OCI-LY1 (cell line): ENCODE measurements around the gene PTCH1.

Experiments
- H2AFZ ChIP-seq: fragments of 200-600 bp; sonication (generic), shearing (Covaris generic); 2 replicates; pipeline ENCODE4 v1.6.0; 2014; ENCODE audit warnings: antibody characterized with exemption, mild to moderate bottlenecking, low read length
- H3F3A ChIP-seq: fragments of 200-600 bp; sonication (generic), shearing (Covaris generic); 2 replicates; pipeline ENCODE4 v1.6.0; 2014; ENCODE audit warnings: mild to moderate bottlenecking, antibody characterized with exemption, low read length, moderate library complexity; ENCODE audit not compliant: insufficient read depth
- H3K27ac ChIP-seq: fragments of 200-600 bp; sonication (generic); 2 replicates; pipeline ENCODE4 v1.5.1; 2014; ENCODE audit warnings: low read length, mixed run types, mild to moderate bottlenecking, low read depth; ENCODE audit not compliant: poor library complexity, severe bottlenecking
- H3K27me3 ChIP-seq: fragments of 200-600 bp; sonication (generic); 2 replicates; pipeline ENCODE4 v1.6.0; 2014; ENCODE audit warnings: antibody characterized with exemption, mild to moderate bottlenecking, low read length, moderate library complexity; ENCODE audit not compliant: insufficient read depth
- H3K36me3 ChIP-seq: fragments of 200-600 bp; sonication (generic); 2 replicates; pipeline ENCODE4 v1.6.1; 2014; ENCODE audit warnings: mild to moderate bottlenecking, antibody characterized with exemption, low read length, moderate library complexity, mixed read lengths; ENCODE audit not compliant: insufficient read depth
- H3K4me1 ChIP-seq: fragments of 200-600 bp; sonication (generic); 2 replicates; pipeline ENCODE4 v1.5.1; 2014; ENCODE audit warnings: mild to moderate bottlenecking, low read length, moderate library complexity; ENCODE audit not compliant: insufficient read depth, severe bottlenecking
- H3K4me2 ChIP-seq: fragments of 200-600 bp; sonication (generic), shearing (Covaris generic); 2 replicates; pipeline ENCODE4 v1.6.1; 2014; ENCODE audit warnings: low read length
- H3K4me3 ChIP-seq: fragments of 200-600 bp; sonication (generic); 2 replicates; pipeline ENCODE4 v1.5.1; 2014; ENCODE audit warnings: low read length, low read depth, mild to moderate bottlenecking, mixed read lengths; ENCODE audit not compliant: poor library complexity, severe bottlenecking
- H3K79me2 ChIP-seq: fragments of 200-600 bp; shearing (Covaris generic); 2 replicates; pipeline ENCODE4 v1.6.1; 2016; ENCODE audit warnings: mixed run types, low read length, mixed read lengths; ENCODE audit not compliant: insufficient read depth
- H3K9ac ChIP-seq: fragments of 200-600 bp; sonication (generic), shearing (Covaris generic); 2 replicates; pipeline ENCODE4 v1.6.1; 2014; ENCODE audit warnings: mild to moderate bottlenecking, low read length, mixed read lengths
- H3K9me2 ChIP-seq: fragments of 200-600 bp; sonication (generic), shearing (Covaris generic); 2 replicates; pipeline ENCODE4 v1.6.1; 2014; ENCODE audit warnings: low read depth, mild to moderate bottlenecking, low read length, mixed read lengths
- H3K9me3 ChIP-seq: fragments of 200-600 bp; shearing (Covaris generic); 2 replicates; pipeline ENCODE4 v1.6.1; 2014; ENCODE audit warnings: low read length, mixed read lengths
- H4K20me1 ChIP-seq: fragments of 200-600 bp; sonication (generic), shearing (Covaris generic); 2 replicates; pipeline ENCODE4 v1.6.0; 2016; ENCODE audit warnings: mild to moderate bottlenecking, low read length; ENCODE audit not compliant: insufficient read depth
- EZH2 ChIP-seq: fragments of 200-600 bp; sonication (generic), shearing (Covaris generic); IDR thresholded peaks from 2 replicates; pipeline ENCODE4 v1.8.0; 2017; ENCODE audit warnings: borderline replicate concordance, mixed run types, mild to moderate bottlenecking, antibody characterized with exemption, low read length, moderate library complexity, mixed read lengths
- TF ChIP-seq, protein P1 (sequence below): fragments of 200-600 bp; sonication (generic), shearing (Covaris generic); IDR thresholded peaks from 2 replicates; pipeline ENCODE4 v1.5.1; 2017; ENCODE audit warnings: mild to moderate bottlenecking, antibody characterized with exemption, low read length, moderate library complexity, mixed read lengths

PTCH1 gene

DNA sequence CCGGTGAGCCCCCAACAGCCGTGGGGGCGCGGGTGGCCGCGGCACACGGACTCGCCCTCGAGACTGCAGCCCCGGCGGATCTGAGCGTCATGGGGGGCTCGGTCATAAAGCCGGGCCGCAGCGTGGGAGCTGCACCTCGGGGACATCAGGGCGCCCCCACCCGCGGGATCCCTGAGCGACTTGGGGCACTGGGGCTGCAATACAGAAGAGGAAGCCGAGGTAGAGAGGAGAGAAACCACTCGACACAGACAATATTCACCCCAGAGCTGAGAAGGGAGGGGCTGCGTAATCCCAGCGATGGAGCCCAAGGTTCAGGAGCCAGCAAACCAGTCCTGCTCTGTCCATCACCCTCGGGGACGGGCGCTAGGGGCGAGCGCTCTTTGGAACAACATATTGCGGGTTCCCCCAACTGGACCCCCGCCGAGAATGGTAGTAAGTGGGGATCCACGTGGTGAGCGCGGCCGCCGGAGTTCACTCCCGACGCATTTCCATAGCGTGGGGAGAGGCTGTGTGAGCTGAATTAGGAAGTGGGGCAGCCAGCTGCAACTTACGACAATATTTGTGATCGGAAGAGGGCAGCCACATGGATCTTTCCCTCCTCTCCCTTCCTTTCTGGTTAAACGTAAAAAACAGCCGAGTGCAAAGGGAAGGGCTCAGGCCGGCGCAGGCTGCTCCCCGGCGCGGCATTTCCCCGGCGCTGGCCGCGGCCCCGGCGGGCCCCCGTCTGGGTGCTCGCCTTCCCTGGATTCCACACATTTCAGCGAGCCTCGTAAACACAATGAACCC, 9.9 kb downstream of the PTCH1 start:
- H3K4me1 ChIP-seq, result peaks cover 49% of the 10 kb centered on the region
- no peaks in the 10 kb centered on the region for H3K9me3 ChIP-seq
- peak overlapping the region; percentile 96 for H3K9ac ChIP-seq
- peak overlapping the region; percentile 91 for H3K4me3 ChIP-seq
- H2AFZ ChIP-seq, result no peak overlapping the region
- H3K9me2 ChIP-seq, result no peaks in the 10 kb centered on the region
- no peaks in the 10 kb centered on the region for H3F3A ChIP-seq
- peaks cover 35% of the 10 kb centered on the region for H3K79me2 ChIP-seq
- TF ChIP-seq, protein P1, sequence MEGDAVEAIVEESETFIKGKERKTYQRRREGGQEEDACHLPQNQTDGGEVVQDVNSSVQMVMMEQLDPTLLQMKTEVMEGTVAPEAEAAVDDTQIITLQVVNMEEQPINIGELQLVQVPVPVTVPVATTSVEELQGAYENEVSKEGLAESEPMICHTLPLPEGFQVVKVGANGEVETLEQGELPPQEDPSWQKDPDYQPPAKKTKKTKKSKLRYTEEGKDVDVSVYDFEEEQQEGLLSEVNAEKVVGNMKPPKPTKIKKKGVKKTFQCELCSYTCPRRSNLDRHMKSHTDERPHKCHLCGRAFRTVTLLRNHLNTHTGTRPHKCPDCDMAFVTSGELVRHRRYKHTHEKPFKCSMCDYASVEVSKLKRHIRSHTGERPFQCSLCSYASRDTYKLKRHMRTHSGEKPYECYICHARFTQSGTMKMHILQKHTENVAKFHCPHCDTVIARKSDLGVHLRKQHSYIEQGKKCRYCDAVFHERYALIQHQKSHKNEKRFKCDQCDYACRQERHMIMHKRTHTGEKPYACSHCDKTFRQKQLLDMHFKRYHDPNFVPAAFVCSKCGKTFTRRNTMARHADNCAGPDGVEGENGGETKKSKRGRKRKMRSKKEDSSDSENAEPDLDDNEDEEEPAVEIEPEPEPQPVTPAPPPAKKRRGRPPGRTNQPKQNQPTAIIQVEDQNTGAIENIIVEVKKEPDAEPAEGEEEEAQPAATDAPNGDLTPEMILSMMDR, result no peak
- no peak for TF ChIP-seq EZH2
- peak overlapping the region; percentile 79 for H3K4me2 ChIP-seq
- H3K36me3 ChIP-seq, result peaks cover 19% of the 10 kb centered on the region; the same call in 1 of the 2 replicates
- peak overlapping the region; percentile 94 for H3K27ac ChIP-seq
- no peaks in the 10 kb centered on the region for H3K27me3 ChIP-seq
- no peaks in the 10 kb centered on the region for H4K20me1 ChIP-seq

DNA sequence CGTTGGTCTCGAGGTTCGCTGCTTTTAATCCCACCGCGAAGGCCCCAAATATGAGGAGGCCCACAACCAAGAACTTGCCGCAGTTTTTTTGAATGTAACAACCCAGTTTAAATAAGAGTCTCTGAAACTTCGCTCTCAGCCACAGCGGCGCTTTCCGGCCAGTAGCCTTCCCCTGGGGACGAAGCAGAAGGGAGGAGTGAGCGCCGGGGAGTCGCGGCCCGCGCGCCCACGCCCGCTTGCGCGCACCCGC, 10.4 kb downstream of the PTCH1 start:
- TF ChIP-seq EZH2, result no peak
- TF ChIP-seq, protein P1, result no peak
- Histone ChIP-seq H3K9me2 (no peaks in the 10 kb centered on the region), H2AFZ (no peak overlapping the region), H3F3A (no peaks in the 10 kb centered on the region), H3K4me2 (peak overlapping the region; percentile 79), H3K9ac (peak overlapping the region; percentile 96), H4K20me1 (no peaks in the 10 kb centered on the region), H3K4me1 (peaks cover 49% of the 10 kb centered on the region), H3K9me3 (no peaks in the 10 kb centered on the region), H3K27ac (peak overlapping the region; percentile 94), H3K27me3 (no peaks in the 10 kb centered on the region), H3K4me3 (peak overlapping the region; percentile 91), H3K36me3 (peaks cover 22% of the 10 kb centered on the region; the same call in 1 of the 2 replicates), H3K79me2 (peaks cover 40% of the 10 kb centered on the region)

DNA sequence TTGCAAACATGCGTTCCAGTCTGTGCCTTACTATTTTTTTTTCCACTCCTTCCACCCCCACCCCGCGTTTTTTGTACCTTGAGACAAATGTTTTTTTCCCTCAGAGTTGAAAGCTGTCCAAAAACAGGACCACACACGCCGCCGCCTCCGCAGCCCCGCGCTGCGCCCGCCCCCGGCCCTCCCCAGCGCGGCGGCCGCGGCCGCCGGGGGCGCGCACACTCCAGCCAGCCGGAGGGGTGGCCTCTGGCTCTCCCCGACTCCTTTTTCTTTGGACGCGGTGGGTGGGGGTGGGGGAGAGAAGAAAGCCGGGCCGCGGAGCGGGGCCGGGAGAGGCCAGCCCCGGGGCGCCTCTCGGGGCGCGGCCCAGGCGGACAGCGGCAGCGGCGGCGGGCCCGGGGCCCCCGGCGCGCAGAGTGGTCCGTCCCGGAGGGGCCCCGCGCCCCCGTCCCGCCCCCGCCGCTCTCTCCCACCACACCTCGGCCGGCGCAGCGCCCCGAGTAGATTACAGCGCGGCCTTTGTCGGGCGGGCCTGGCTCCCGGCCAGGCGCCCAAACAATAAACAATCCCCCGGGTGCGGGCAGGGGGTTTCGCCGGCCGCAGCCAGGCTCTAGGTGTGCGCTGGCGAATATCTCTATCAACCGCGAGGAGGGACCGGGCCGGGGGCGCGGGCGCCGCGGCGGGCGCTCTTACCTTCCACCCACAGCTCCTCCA, 10.9 kb downstream of the PTCH1 start:
- no peaks in the 10 kb centered on the region for H3F3A ChIP-seq
- no peak overlapping the region for H2AFZ ChIP-seq
- H4K20me1 ChIP-seq, result no peaks in the 10 kb centered on the region
- peaks cover 22% of the 10 kb centered on the region; the same call in 1 of the 2 replicates for H3K36me3 ChIP-seq
- H3K9ac ChIP-seq, result peak overlapping the region; percentile 96
- peaks cover 45% of the 10 kb centered on the region for H3K79me2 ChIP-seq
- H3K9me3 ChIP-seq, result no peaks in the 10 kb centered on the region
- H3K27ac ChIP-seq, result peak overlapping the region; percentile 94
- peak overlapping the region; percentile 91 for H3K4me3 ChIP-seq
- peak overlapping the region; percentile 89 for H3K4me2 ChIP-seq
- no peaks in the 10 kb centered on the region for H3K9me2 ChIP-seq
- peaks cover 52% of the 10 kb centered on the region for H3K4me1 ChIP-seq
- no peaks in the 10 kb centered on the region for H3K27me3 ChIP-seq
- TF ChIP-seq, protein P1, result no peak
- TF ChIP-seq EZH2, result no peak
